HepG2 (cell line): ENCODE results near the gene DIS3L2. TPM values are rescaled to one million over a fixed set of nuclear protein-coding genes. Genes with fewer than 3 reads are reported as not detected.

ENCODE experiments used
- BRD4 ChIP-seq: sonication (generic); formaldehyde crosslinking; IDR thresholded peaks from 2 replicates; pipeline ENCODE4 v1.4.0; 2020; ENCODE audit warnings: missing genetic modification reagents
- SIN3B ChIP-seq: fragments of 150-350 bp; IDR thresholded peaks from 2 replicates; pipeline ENCODE4 v1.6.1; 2014; ENCODE audit warnings: low read length
- ZNF550 ChIP-seq: sonication (generic); formaldehyde crosslinking; IDR thresholded peaks from 2 replicates; pipeline ENCODE4 v1.4.0; 2020; ENCODE audit warnings: mild to moderate bottlenecking, missing genetic modification reagents, borderline replicate concordance
- polyA plus RNA-seq, 8 experiments: library from polyadenylated mRNA; depleted of rRNA in 3 of 8; stranded (reverse) in 7 of 8; unstranded in 1 of 8; fragments of >200 nt; fragmentation: Illumina TruSeq in 4 of 8; extraction: Trizol in 4 of 8; gene quantifications; 2 replicates each; pipeline versions ENCODE4 v1.2.1 to v1.2.3, GENCODE V29; 2011 to 2016; ENCODE audit warnings: low read depth in 4 of 8, missing spikeins in 1 of 8, mixed read lengths in 1 of 8; ENCODE audit not compliant: insufficient read depth in 1 of 8
- total RNA-seq, 5 experiments: library from RNA; depleted of rRNA; stranded (reverse); fragments of >200 nt; fragmentation: Illumina TruSeq; extraction: Trizol; gene quantifications; 2 replicates each; pipeline ENCODE4 v1.2.3, GENCODE V29; 2016; ENCODE audit warnings: low read depth in 1 of 5
- TF ChIP-seq, protein P1 (sequence below): sonication (generic); formaldehyde crosslinking; conservative IDR thresholded peaks from 2 replicates; pipeline ENCODE4 v1.8.1; 2023; ENCODE audit warnings: missing genetic modification reagents
- TF ChIP-seq, protein P2 (sequence below): sonication (generic); formaldehyde crosslinking; IDR thresholded peaks from 2 replicates; pipeline ENCODE4 v1.4.0; 2020; ENCODE audit warnings: missing genetic modification reagents, borderline replicate concordance
- TF ChIP-seq, protein P3 (sequence below): IDR thresholded peaks from 2 replicates; pipeline ENCODE4 v1.4.0; 2020; ENCODE audit warnings: mild to moderate bottlenecking, missing genetic modification reagents

DIS3L2 gene
- total and polyA plus RNA-seq, 2 of the 13 experiments (the other 11 are each of a cell fraction or from before 2014, with no cell fraction given): 7.0 to 23.9 TPM

DNA sequence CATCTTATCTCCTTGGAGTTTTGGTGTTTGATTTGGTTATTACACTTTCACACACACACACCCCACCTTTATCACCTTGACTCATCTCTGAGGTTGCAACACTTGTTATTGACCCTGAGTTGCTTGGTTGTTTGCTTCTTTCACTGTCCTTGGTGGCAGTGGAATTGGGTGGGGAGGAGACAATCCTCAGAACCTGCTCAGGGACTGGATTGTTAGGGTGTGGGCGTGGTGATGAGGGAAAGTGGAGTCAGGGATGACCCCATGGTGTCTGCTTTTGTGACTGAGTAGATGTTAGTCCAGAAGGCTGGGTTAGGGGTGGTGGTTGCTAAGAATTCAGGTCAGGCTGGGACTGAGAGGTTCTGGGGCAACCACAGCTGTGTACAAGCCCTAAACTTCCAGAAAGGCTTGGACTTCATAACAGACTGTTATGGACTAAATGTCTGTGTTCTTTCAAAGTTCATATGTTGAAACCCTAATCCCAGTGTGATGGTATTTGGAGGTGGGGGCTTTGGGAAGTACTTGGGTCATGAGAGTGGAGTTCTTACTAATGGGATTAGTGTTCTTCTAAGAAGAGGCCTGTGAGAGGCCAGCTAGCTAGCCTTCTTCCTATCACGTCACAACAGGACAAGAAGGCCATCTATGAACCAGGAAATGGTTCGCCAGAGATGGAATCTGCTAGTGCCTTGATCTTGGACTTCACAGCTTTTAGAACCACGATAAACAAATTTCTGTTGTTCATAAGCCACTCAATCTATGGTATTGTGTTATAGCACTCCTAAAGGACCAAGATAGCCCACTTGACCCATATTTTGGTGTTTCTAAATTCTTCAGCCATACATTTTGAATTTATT is 3.4 kb upstream of the DIS3L2 start (continued):
- TF ChIP-seq, protein P1, sequence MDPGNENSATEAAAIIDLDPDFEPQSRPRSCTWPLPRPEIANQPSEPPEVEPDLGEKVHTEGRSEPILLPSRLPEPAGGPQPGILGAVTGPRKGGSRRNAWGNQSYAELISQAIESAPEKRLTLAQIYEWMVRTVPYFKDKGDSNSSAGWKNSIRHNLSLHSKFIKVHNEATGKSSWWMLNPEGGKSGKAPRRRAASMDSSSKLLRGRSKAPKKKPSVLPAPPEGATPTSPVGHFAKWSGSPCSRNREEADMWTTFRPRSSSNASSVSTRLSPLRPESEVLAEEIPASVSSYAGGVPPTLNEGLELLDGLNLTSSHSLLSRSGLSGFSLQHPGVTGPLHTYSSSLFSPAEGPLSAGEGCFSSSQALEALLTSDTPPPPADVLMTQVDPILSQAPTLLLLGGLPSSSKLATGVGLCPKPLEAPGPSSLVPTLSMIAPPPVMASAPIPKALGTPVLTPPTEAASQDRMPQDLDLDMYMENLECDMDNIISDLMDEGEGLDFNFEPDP (CRISPR knock-in tag): no peak
- TF ChIP-seq SIN3B (no peak), BRD4 (CRISPR knock-in tag) (no peak), ZNF550 (CRISPR knock-in tag) (no peak)
- TF ChIP-seq, protein P2, sequence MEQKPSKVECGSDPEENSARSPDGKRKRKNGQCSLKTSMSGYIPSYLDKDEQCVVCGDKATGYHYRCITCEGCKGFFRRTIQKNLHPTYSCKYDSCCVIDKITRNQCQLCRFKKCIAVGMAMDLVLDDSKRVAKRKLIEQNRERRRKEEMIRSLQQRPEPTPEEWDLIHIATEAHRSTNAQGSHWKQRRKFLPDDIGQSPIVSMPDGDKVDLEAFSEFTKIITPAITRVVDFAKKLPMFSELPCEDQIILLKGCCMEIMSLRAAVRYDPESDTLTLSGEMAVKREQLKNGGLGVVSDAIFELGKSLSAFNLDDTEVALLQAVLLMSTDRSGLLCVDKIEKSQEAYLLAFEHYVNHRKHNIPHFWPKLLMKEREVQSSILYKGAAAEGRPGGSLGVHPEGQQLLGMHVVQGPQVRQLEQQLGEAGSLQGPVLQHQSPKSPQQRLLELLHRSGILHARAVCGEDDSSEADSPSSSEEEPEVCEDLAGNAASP (CRISPR knock-in tag): peak; percentile 41; the same call in 1 of the 2 replicates
- TF ChIP-seq, protein P3, sequence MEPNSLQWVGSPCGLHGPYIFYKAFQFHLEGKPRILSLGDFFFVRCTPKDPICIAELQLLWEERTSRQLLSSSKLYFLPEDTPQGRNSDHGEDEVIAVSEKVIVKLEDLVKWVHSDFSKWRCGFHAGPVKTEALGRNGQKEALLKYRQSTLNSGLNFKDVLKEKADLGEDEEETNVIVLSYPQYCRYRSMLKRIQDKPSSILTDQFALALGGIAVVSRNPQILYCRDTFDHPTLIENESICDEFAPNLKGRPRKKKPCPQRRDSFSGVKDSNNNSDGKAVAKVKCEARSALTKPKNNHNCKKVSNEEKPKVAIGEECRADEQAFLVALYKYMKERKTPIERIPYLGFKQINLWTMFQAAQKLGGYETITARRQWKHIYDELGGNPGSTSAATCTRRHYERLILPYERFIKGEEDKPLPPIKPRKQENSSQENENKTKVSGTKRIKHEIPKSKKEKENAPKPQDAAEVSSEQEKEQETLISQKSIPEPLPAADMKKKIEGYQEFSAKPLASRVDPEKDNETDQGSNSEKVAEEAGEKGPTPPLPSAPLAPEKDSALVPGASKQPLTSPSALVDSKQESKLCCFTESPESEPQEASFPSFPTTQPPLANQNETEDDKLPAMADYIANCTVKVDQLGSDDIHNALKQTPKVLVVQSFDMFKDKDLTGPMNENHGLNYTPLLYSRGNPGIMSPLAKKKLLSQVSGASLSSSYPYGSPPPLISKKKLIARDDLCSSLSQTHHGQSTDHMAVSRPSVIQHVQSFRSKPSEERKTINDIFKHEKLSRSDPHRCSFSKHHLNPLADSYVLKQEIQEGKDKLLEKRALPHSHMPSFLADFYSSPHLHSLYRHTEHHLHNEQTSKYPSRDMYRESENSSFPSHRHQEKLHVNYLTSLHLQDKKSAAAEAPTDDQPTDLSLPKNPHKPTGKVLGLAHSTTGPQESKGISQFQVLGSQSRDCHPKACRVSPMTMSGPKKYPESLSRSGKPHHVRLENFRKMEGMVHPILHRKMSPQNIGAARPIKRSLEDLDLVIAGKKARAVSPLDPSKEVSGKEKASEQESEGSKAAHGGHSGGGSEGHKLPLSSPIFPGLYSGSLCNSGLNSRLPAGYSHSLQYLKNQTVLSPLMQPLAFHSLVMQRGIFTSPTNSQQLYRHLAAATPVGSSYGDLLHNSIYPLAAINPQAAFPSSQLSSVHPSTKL: peak; percentile 90
- TF ChIP-seq, all 625 proteins: peak for 96
